Karpas-422 (cell line): ENCODE measurements around the gene C20orf204. TPM values are rescaled to one million over a fixed set of nuclear protein-coding genes. Genes with fewer than 3 reads are reported as not detected.

ENCODE experiments used
- DNase-seq: peaks from one replicate; pipeline ENCODE4 v3.0.0-alpha.2; 2015
- H2AFZ ChIP-seq: fragments of 200-600 bp; sonication (generic); 2 replicates; pipeline ENCODE4 v1.6.1; 2014; ENCODE audit warnings: antibody characterized with exemption, low read length, mixed read lengths
- H3K27ac ChIP-seq: fragments of 200-600 bp; sonication (generic); 2 replicates; pipeline ENCODE4 v1.5.1; 2014; ENCODE audit warnings: mild to moderate bottlenecking, low read length, moderate library complexity
- H3K27me3 ChIP-seq: fragments of 200-600 bp; sonication (generic); 2 replicates; pipeline ENCODE4 v1.6.1; 2014; ENCODE audit warnings: low read length, mixed read lengths
- H3K36me3 ChIP-seq: fragments of 200-600 bp; sonication (generic); 2 replicates; pipeline ENCODE4 v1.6.1; 2014; ENCODE audit warnings: low read length, mixed read lengths; ENCODE audit not compliant: insufficient read depth
- H3K4me1 ChIP-seq: fragments of 200-600 bp; sonication (generic); 2 replicates; pipeline ENCODE4 v1.6.1; 2014; ENCODE audit warnings: mild to moderate bottlenecking, low read length, mixed read lengths
- H3K4me2 ChIP-seq: fragments of 200-600 bp; sonication (generic); 2 replicates; pipeline ENCODE4 v1.6.1; 2014; ENCODE audit warnings: low read length, low read depth, mild to moderate bottlenecking; ENCODE audit not compliant: poor library complexity, severe bottlenecking
- H3K4me3 ChIP-seq: fragments of 200-600 bp; sonication (generic); 2 replicates; pipeline ENCODE4 v1.5.1; 2014; ENCODE audit warnings: mild to moderate bottlenecking, antibody characterized with exemption, low read length, mixed read lengths
- H3K79me2 ChIP-seq: fragments of 200-600 bp; sonication (generic); 2 replicates; pipeline ENCODE4 v1.6.1; 2014; ENCODE audit warnings: mild to moderate bottlenecking, low read length, mixed read lengths
- H3K9ac ChIP-seq: fragments of 200-600 bp; sonication (generic); 2 replicates; pipeline ENCODE4 v1.6.0; 2014; ENCODE audit warnings: low read length
- H3K9me2 ChIP-seq: fragments of 200-600 bp; sonication (generic), shearing (Covaris generic); replicated peaks from 2 replicates; pipeline ENCODE4 v1.6.0; 2014; ENCODE audit warnings: mild to moderate bottlenecking, low read length, moderate library complexity; ENCODE audit not compliant: insufficient read depth
- H3K9me3 ChIP-seq: fragments of 300-700, 200-600 bp; sonication (generic); 2 replicates; pipeline ENCODE4 v1.6.1; 2014; ENCODE audit warnings: low read length, mixed read lengths
- H4K20me1 ChIP-seq: fragments of 200-600 bp; sonication (generic); 2 replicates; pipeline ENCODE4 v1.6.1; 2014; ENCODE audit warnings: mild to moderate bottlenecking, antibody characterized with exemption, low read length, low read depth; ENCODE audit not compliant: insufficient read depth
- total RNA-seq: library from RNA; depleted of rRNA; stranded (reverse); fragments of >200 nt; shearing (Covaris generic); gene quantifications from 2 replicates; pipeline ENCODE4 v1.2.3, GENCODE V29; 2014; ENCODE audit warnings: low replicate concordance; rRNA removed

The C20orf204 gene, protein sequence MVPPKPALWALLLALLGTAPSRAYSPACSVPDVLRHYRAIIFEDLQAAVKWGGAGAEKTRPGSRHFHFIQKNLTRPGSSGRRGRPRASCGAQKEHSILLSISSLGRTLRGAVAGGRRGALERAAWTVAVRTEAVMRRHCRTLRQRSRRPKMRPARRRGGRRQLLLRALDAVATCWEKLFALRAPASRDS
- 0.45 and 1.8 TPM in 2 replicates for total RNA-seq

DNA sequence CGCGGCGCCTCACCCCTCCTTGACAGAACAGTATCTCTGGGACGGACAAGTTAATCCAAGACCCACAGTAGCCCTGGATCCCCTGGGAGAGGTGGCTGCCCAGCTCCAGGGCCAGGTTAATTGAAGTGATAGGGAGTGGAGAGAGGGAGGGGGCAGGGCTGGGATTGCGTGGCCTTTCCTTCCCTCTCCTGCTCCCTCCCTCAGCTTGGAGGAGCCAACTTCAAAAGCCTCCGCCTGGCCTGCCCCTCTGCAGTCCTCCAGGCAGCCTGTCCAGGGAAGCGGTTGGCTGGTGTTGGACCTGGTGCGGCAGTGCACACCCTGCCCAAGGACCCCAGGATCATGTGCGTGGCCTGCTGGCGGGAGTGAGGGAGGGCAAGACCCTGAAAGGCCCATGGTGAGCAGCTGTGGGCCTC, at the start of gene C20orf204:
Gene C20orf204 (plus strand): TSS at position 250 of the 413 bp plus-strand sequence. CDS start 142 bp downstream, at position 392.
- Histone ChIP-seq H3K9me2 (no peaks in the 10 kb centered on the region), H3K79me2 (no peaks in the 10 kb centered on the region), H3K9me3 (no peaks in the 10 kb centered on the region), H2AFZ (no peak within 1 kb of the TSS), H3K27me3 (no peaks in the 10 kb centered on the region), H4K20me1 (0 out of 2 replicates have a peak, but pooled peaks cover 3% of the 10 kb centered on the region), H3K9ac (no peak within 1 kb of the TSS), H3K4me1 (peaks cover 50% of the 10 kb centered on the region), H3K4me3 (no peak within 1 kb of the TSS), H3K27ac (no peak within 1 kb of the TSS), H3K36me3 (no peaks in the 10 kb centered on the region), H3K4me2 (no peak within 1 kb of the TSS)
- DNase-seq = no peak

DNA sequence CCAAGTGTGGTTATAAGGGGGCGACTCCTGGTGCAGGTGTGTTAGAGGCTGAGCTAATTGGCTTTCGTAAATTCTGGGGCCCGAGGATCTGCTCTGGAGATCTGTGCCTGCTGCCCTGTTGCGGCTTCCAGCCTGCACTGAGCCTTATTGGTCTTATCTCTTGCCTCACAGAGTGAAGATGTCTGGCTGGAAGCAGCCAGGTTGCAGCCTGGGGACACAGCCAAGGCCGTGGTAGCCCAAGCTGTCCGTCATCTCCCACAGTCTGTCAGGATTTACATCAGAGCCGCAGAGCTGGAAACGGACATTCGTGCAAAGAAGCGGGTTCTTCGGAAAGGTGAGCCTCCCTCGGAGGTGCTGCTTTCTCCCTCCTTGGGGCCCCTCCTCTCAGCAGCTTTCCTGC, 35.1 kb upstream of the C20orf204 start:
- Histone ChIP-seq H3K27ac (no peak overlapping the region), H3K9me3 (no peaks in the 10 kb centered on the region), H3K9ac (no peak overlapping the region), H4K20me1 (no peaks in the 10 kb centered on the region), H3K79me2 (0 out of 2 replicates have a peak, but pooled peaks cover 3% of the 10 kb centered on the region), H3K4me2 (no peak overlapping the region), H2AFZ (no peak overlapping the region), H3K4me1 (no peaks in the 10 kb centered on the region), H3K36me3 (peaks cover 21% of the 10 kb centered on the region), H3K27me3 (no peaks in the 10 kb centered on the region), H3K9me2 (no peaks in the 10 kb centered on the region), H3K4me3 (no peak overlapping the region)
- no peak for DNase-seq

DNA sequence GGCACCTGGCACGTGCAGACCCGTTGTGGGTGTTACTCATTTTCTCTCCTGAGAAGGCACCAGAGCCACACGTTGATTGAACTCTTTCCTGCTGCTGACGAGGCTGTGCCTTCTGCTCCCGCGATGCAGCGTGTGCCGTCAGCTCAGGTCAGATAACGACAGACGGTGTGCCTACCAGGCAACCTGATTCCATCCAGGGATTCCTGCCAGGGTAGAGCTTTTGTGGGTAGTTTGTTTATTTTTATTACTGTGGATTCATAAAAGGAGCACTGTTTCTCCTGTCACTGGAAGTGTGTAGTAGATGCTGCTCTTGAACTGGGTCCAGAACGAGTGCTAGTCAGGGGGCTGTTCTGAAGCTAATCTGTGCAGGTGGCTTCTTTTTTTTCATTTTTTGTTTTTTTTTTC, 34.4 kb upstream of the C20orf204 start:
- Histone ChIP-seq H3K9me3 (no peaks in the 10 kb centered on the region), H3K4me3 (no peak overlapping the region), H3K79me2 (0 out of 2 replicates have a peak, but pooled peaks cover 3% of the 10 kb centered on the region), H3K27ac (no peak overlapping the region), H3K4me1 (no peaks in the 10 kb centered on the region), H3K4me2 (no peak overlapping the region), H3K9me2 (no peaks in the 10 kb centered on the region), H3K36me3 (peaks cover 22% of the 10 kb centered on the region), H3K9ac (no peak overlapping the region), H3K27me3 (no peaks in the 10 kb centered on the region), H2AFZ (no peak overlapping the region), H4K20me1 (no peaks in the 10 kb centered on the region)
- no peak for DNase-seq

DNA sequence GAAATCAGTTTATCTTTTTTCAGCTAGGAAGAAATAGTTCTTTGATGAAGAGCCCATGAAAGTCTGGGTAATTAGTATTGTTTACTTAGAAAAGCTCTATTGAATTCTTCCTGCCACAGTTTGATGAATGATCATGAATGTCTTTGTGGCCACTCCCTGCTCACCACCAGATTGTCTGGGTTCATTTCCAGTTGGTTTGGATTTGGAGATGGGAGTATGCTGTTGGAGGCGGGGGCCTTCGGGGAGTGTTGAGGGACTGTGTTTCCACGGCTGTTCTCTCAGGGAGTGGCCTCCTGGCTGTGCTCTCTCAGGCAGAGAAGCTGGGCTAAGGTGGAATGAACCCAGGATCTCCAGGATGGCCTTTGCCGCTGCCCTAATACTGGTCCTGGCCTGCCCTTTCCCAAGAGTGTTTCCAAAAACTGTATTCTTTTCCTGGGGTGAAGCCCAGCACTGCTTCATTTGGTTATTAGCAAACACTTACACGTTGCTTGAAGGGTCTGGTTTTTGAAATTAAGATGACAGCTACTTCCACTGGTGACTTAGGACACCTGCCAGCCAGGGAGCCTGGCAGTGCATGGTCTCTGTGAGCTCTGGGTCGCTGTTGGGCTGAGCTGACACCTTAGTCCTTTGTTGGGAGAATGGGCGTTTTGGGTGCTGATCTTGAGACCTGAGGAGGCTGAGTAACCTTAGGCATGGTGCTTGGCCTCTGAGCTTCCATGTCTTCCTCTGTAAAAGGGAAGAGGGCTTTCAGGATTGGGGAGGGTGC, 31.8 kb upstream of the C20orf204 start:
- peaks cover 38% of the 10 kb centered on the region for H3K36me3 ChIP-seq
- no peak overlapping the region for H3K9ac ChIP-seq
- H3K79me2 ChIP-seq = 0 out of 2 replicates have a peak, but pooled peaks cover 3% of the 10 kb centered on the region
- no peak overlapping the region for H3K27ac ChIP-seq
- H3K9me3 ChIP-seq = peaks cover 6% of the 10 kb centered on the region
- no peaks in the 10 kb centered on the region for H4K20me1 ChIP-seq
- no peaks in the 10 kb centered on the region for H3K27me3 ChIP-seq
- H3K4me1 ChIP-seq = no peaks in the 10 kb centered on the region
- no peak for DNase-seq
- H3K4me2 ChIP-seq = no peak overlapping the region
- H2AFZ ChIP-seq = no peak overlapping the region
- no peak overlapping the region for H3K4me3 ChIP-seq
- H3K9me2 ChIP-seq = no peaks in the 10 kb centered on the region

DNA sequence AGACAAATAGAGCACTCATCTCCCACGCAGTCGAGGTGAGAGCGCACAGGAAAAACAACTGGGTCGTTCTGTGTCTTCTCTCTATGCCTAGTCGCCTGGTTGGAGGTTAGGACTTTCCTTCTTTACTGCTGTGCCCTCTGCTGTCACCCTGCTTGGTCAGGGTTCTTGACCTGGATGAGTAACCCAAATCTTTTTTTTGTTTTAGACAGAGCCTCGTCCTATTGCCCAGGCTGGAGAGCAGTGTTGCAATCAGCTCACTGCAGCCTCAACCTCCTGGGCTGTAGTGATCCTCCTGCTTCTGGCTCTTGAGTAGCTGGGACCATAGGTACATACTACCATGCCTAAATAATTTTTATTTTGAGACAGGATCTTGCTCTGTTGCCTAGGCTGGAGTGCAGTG, 30.6 kb upstream of the C20orf204 start:
- no peak overlapping the region for H3K27ac ChIP-seq
- no peak overlapping the region for H3K4me2 ChIP-seq
- H3K79me2 ChIP-seq = 0 out of 2 replicates have a peak, but pooled peaks cover 3% of the 10 kb centered on the region
- H3K4me3 ChIP-seq = no peak overlapping the region
- H3K9ac ChIP-seq = no peak overlapping the region
- H3K9me3 ChIP-seq = peaks cover 6% of the 10 kb centered on the region
- no peak for DNase-seq
- H3K4me1 ChIP-seq = no peaks in the 10 kb centered on the region
- no peaks in the 10 kb centered on the region for H3K27me3 ChIP-seq
- H3K36me3 ChIP-seq = peaks cover 50% of the 10 kb centered on the region
- H2AFZ ChIP-seq = no peak overlapping the region
- no peaks in the 10 kb centered on the region for H3K9me2 ChIP-seq
- H4K20me1 ChIP-seq = no peaks in the 10 kb centered on the region

DNA sequence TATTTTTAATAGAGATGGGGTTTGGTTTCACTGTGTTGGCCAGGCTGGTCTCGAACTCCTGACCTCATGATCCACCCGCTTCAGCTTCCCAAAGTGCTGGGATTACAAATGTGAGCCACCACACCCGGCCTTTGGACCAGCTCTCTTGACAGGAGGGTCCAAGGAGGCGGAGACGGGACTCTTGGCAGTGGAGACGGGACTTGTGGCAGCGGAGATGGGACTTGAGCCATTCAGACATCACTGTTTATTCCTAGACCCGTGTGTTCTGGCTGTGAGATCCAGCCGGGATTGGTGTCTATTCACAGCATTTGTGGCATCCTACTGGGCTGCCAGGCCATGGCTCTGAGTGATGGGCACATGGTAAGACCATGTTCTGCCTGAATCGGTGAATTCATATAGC, 29.5 kb upstream of the C20orf204 start:
- Histone ChIP-seq H3K9me3 (peaks cover 6% of the 10 kb centered on the region), H2AFZ (no peak overlapping the region), H3K4me3 (no peak overlapping the region), H3K4me2 (no peak overlapping the region), H3K36me3 (peaks cover 60% of the 10 kb centered on the region), H3K27ac (no peak overlapping the region), H4K20me1 (no peaks in the 10 kb centered on the region), H3K9ac (no peak overlapping the region), H3K79me2 (0 out of 2 replicates have a peak, but pooled peaks cover 3% of the 10 kb centered on the region), H3K27me3 (no peaks in the 10 kb centered on the region), H3K4me1 (no peaks in the 10 kb centered on the region), H3K9me2 (no peaks in the 10 kb centered on the region)
- DNase-seq = no peak

DNA sequence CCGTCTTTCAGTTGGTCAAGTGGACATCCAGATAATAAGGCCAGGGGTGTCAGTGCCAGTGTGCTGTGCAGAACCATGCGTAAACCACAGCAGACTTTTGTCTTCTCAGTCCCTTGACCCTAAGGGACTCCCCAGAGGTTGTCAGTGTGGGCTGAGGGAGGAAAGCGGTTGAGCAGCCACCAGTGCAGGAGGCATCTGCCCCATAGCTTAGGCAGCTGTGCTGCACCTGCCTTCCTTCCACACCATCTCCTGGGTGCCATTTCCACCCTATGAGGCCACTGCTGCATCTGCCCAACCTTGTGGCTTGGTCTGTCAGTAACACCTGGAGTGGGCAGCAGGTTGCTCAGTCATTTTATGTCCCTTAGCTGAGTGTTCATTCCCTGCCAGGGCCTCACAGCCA, 29.1 kb upstream of the C20orf204 start:
- peaks cover 6% of the 10 kb centered on the region for H3K9me3 ChIP-seq
- H3K9me2 ChIP-seq = no peaks in the 10 kb centered on the region
- H3K4me1 ChIP-seq = no peaks in the 10 kb centered on the region
- no peak for DNase-seq
- no peak overlapping the region for H3K27ac ChIP-seq
- no peaks in the 10 kb centered on the region for H3K27me3 ChIP-seq
- H3K9ac ChIP-seq = no peak overlapping the region
- peaks cover 62% of the 10 kb centered on the region for H3K36me3 ChIP-seq
- H3K4me3 ChIP-seq = no peak overlapping the region
- H4K20me1 ChIP-seq = no peaks in the 10 kb centered on the region
- H3K4me2 ChIP-seq = no peak overlapping the region
- 0 out of 2 replicates have a peak, but pooled peaks cover 3% of the 10 kb centered on the region for H3K79me2 ChIP-seq
- no peak overlapping the region for H2AFZ ChIP-seq

DNA sequence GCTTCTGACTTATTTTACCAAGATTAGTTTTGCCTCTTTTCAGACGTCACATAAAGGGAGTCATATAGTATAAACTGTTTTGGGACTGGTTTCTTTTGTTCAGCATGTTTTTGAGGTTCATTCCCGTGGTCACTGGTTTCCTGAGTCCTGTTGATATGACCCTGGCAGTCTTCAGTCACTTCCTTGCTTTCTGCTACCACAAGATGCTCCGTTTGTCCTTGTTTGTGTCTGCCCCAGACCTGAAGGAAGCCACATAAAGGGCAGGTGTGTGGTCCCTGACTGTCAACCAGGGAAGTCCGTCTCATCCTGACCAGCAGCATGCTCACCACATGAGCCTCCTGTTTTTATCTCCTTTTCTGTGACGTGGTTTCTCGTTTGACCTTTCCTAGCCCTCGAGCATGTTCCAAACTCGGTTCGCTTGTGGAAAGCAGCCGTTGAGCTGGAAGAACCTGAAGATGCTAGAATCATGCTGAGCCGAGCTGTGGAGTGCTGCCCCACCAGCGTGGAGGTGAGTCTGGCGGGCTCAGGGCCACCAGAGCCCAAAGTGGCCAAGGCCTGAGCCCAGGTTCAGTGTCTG, 26.1 kb upstream of the C20orf204 start:
- no peak overlapping the region for H2AFZ ChIP-seq
- H3K79me2 ChIP-seq = 0 out of 2 replicates have a peak, but pooled peaks cover 3% of the 10 kb centered on the region
- no peak overlapping the region for H3K4me2 ChIP-seq
- no peak for DNase-seq
- no peak overlapping the region for H3K4me3 ChIP-seq
- H4K20me1 ChIP-seq = no peaks in the 10 kb centered on the region
- no peaks in the 10 kb centered on the region for H3K27me3 ChIP-seq
- no peak overlapping the region for H3K27ac ChIP-seq
- H3K4me1 ChIP-seq = no peaks in the 10 kb centered on the region
- H3K9me2 ChIP-seq = no peaks in the 10 kb centered on the region
- H3K9ac ChIP-seq = no peak overlapping the region
- H3K9me3 ChIP-seq = peaks cover 6% of the 10 kb centered on the region
- H3K36me3 ChIP-seq = peaks cover 64% of the 10 kb centered on the region
